NCI-H1417 (cell line): Measurements from ENCODE around the gene ATXN7L1.
"Not testable (repeated sequence)": the region's sequence is repeated elsewhere in the genome, so short reads cannot be mapped to it uniquely, and the experiment has no call there.

Experiments
- DNase-seq, 3 experiments: peaks; one replicate each; lab custom pipeline; 2025; lab: John Stamatoyannopoulos, UW

Gene ATXN7L1

GRCh38 chr7:105860793-105861192 lies 15.6 kb downstream of the ATXN7L1 start:
- no peak for DNase-seq

GRCh38 chr7:105857009-105857952 lies 19.1 kb downstream of the ATXN7L1 start:
- no peak for DNase-seq

GRCh38 chr7:105854498-105854897 lies 21.9 kb downstream of the ATXN7L1 start:
- DNase-seq: no peak

- no peak for DNase-seq
Observed at GRCh38 chr7:105853931-105854419, 22.4 kb downstream of the ATXN7L1 start.

- DNase-seq: no peak
Observed at GRCh38 chr7:105851064-105851463, 25.3 kb downstream of the ATXN7L1 start.

GRCh38 chr7:105849122-105849855 lies 27.1 kb downstream of the ATXN7L1 start:
- no peak for DNase-seq

- no peak for DNase-seq
Observed at GRCh38 chr7:105846404-105846803, 30.0 kb downstream of the ATXN7L1 start.

- DNase-seq: not testable (repeated sequence)
Observed at GRCh38 chr7:105844681-105845080, 31.7 kb downstream of the ATXN7L1 start.

- DNase-seq: no peak
Observed at GRCh38 chr7:105841866-105842265, 34.5 kb downstream of the ATXN7L1 start.

GRCh38 chr7:105840981-105841749 lies 35.2 kb downstream of the ATXN7L1 start:
- no peak for DNase-seq

GRCh38 chr7:105839266-105839665 lies 37.1 kb downstream of the ATXN7L1 start:
- DNase-seq: no peak

GRCh38 chr7:105838627-105839231 lies 37.7 kb downstream of the ATXN7L1 start:
- peak; percentile 55 to 84 (median 68) for DNase-seq

GRCh38 chr7:105837765-105838626 lies 38.4 kb downstream of the ATXN7L1 start:
- peak; percentile 55 to 84 (median 73) for DNase-seq

GRCh38 chr7:105835441-105835840 lies 41.0 kb downstream of the ATXN7L1 start:
- DNase-seq: no peak

GRCh38 chr7:105831824-105832535 lies 44.4 kb downstream of the ATXN7L1 start:
- DNase-seq: no peak

- DNase-seq: no peak
Observed at GRCh38 chr7:105831302-105831620, 45.1 kb downstream of the ATXN7L1 start.

GRCh38 chr7:105830405-105831301 lies 45.7 kb downstream of the ATXN7L1 start:
- DNase-seq: no peak

- no peak for DNase-seq
Observed at GRCh38 chr7:105829681-105830322, 46.6 kb downstream of the ATXN7L1 start.

GRCh38 chr7:105828141-105828540 lies 48.3 kb downstream of the ATXN7L1 start:
- no peak for DNase-seq
